HG03196 (cell line): ENCODE data around the gene HSPB7.
"Not testable (repeated sequence)": the region's sequence is repeated elsewhere in the genome, so short reads cannot be mapped to it uniquely, and the experiment has no call there.

Experiments
- ATAC-seq: cut with Tn5 transposase; IDR thresholded peaks from one replicate; pipeline ENCODE4 v1.9.1; 2021; ENCODE audit not compliant: unreplicated experiment

HSPB7 gene

GRCh38 chr1:15983275-15983674 lies 34.6 kb downstream of the HSPB7 start:
- no peak for ATAC-seq

DNA sequence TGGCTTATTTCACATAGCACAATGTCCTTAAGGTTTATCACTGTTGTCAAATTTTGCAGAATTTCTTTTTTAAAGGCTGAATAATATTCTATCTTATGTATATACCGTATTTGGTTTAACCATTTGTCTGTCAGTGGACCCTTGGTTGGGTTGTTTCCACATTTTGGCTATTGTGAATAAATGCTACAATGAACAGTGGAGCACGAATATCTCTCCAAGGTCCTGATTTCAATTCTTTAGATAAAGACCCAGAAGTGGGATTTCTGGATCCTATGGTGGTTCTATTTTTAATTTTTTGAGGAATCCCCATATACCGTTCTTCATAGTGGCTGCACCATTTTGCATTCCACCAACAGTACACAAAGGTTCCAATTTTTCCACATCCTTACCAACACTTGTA lies 36.2 kb downstream of the HSPB7 start:
- ATAC-seq: no peak

GRCh38 chr1:15977947-15978346 lies 39.9 kb downstream of the HSPB7 start:
- not testable (repeated sequence) for ATAC-seq

DNA sequence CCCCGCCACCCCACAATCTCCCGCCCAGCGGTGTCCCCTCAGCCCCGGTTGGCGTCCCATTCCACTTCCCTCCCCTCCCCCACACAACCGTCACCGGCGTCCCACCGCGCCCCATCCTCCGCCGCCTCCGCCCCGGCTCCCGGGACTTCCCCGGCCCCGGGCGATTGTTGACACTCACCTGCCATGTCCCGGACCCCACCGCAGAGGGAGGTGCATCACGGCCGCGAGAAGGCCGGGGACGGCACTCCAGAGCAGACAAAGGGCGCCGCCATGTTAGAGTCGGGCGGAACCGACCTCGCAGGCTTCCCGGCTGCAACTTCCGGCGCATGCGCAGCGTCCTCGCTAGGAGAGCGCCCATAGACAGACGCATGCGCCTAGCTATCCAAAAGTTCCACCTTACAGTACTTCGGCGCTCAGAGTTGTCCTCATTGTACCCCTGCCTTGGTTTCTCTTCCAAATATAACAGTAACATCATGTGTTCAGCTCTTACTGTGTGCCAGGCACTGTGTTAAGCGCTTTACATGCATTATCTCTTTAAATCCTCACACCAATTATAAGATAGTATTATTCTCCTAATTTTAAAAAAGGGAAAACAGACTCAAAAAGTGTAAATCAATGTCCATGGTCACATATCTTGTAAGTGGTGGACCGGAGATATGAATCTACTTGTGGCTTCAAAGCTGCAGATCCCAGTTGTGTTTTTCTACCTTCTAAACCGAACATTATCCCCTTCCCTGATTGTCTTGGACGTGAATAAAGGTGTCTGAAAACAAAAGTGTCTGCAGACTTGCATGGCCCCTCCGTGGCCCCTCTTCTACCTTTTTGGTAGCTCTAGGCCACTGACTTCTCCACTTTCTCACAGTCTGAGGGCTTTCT lies 41.8 kb downstream of the HSPB7 start, which contains the start of gene ZBTB17:
Gene ZBTB17, minus strand, starts transcription at position 297 of the 876 bp plus-strand sequence. CDS start 27,606 bp downstream, outside the sequence.
- peak; percentile 65 for ATAC-seq

DNA sequence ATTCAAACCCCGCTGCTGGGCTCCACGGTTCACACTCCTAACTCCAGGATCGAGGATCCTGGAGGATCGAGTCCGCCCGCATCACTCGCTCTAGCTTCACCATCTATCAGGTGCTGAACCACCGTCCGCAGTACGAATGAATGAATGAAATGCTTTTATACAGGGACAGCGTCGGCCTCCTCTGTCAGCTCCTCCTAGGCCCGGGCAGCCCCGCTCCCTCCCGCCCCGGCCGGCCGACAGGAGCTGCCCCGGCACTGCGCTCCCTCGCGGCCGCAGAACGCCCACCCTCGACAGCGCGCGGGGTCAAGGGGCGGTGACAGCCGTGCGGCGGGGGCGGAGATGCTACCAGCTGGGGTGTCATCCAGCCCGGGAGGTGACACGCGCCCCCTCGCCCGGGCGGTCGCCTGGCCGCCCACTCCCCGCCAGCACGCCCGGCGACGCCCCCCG lies 42.5 kb downstream of the HSPB7 start:
- ATAC-seq: peak; percentile 52

DNA sequence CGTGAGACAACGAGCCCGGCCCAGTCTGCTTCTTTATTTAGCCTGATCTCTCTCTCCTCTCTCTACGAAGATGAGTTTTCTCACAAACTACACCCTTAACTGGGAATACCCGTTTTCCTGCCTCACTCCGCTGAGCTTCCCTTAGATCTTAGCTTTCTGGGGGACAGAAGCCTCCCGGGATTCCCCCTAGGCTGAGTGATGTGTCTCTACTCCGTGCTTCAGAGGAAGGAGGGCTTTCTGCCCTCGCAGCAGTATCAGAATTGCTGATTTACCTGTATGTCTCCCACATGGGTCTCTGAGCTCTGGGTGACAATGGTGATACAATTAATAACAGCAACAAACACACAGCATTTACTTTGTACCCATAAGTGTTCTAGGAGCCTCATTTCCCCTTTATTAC lies 43.0 kb downstream of the HSPB7 start:
- ATAC-seq: peak; percentile 36

- no peak for ATAC-seq
These were observed 44.1 kb downstream of the HSPB7 start for GRCh38 chr1:15973772-15974171.

GRCh38 chr1:15972409-15972808 lies 45.4 kb downstream of the HSPB7 start:
- ATAC-seq: no peak

DNA sequence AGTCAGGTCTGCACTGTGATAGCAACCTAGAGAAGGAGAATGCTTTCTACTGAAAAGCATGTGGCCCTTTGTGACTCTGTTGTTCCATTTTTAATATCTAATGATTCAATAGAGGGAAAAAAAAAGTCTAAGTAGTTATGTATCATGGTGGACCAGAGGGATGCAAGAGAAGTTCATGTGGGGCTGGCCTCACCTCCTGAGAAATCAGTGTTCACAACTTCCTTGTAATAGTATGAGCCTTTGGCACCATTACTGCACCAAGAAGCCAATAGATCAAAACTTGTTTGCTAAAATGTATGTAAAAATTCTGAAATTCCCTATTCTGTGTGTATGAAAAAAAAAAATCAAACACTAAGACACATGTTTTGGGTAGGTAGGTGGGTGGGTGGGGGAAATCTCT lies 46.9 kb downstream of the HSPB7 start:
- no peak for ATAC-seq

- ATAC-seq: no peak
These were observed 48.4 kb downstream of the HSPB7 start for GRCh38 chr1:15969321-15969880.

DNA sequence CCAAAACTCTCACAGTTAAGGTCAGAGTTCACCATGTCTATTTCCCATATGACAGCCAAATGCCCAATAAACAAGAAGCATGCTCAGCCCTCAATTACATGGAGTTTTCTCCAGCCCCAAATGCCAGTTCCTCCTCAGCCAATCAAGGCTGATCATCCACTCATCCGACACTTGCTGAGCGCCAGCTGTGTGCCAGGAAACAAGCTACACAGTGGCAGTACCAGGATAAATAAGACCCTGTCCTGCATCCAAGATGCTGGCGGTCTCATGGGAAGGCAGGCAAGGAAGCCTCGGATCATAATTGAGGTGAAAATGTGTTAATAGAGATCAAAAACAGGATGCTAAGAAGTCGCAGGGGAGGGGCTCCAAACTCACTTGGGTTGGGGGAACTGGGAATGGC lies 49.7 kb downstream of the HSPB7 start:
- no peak for ATAC-seq

DNA sequence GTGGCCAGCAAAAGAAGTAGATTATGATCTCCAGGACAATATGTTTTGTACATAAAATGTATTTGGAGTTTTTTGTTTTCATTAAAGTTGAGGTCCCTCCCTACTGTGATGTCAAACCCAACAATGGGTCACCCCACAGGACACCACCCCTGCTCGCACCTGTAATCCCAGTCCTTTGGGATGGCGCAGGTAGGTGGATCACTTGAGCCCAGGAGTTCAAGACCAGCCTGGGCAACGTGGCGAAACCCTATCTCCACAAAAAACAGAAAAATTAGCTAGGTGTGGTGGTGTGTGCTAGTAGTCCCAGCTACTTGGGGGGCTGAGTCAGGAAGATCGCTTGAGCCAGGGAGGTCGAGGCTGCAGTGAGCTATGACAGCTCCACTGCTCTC lies 50.9 kb downstream of the HSPB7 start:
- ATAC-seq: no peak

- peak; percentile 68 for ATAC-seq
These were observed 51.5 kb downstream of the HSPB7 start for GRCh38 chr1:15966081-15966955.

DNA sequence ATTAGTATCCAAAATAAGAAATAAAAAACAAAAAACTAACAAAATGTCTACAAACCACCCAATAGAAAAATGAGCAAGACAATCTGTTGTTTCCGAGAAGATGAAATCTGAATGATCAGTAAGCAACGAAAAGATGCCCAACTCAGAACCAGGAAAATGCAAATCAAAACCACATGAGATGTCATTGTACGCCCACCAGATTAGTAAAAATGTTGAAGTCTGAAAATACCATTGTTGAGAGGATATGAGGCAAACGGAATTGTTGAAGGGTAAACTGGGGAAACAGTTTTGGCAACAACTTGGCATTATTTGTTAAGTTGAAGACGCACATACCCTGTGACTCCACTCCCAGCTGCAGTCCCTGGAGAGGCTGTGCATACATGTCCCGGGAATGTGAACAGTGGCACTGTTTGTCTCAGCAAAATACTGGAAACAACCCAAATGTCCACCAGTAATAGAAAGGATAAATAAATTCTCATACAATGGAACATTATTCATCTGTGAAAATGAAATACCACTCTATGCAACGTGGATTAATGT lies 52.5 kb downstream of the HSPB7 start:
- no peak for ATAC-seq
